Measurements from ENCODE around the gene WWC1.

- TF ChIP-seq POLR2A (IDR thresholded peaks at IDR 0.05), result no peak
- no peak for TF ChIP-seq CTCF (IDR thresholded peaks at IDR 0.05 in 4 of 5, conservative IDR thresholded peaks at IDR 0.05 in 1 of 5)
Measured at GRCh38 chr5:168513861-168514428, 222.5 kb downstream of the WWC1 start.
